IMR-90 (cell line): ENCODE results near the gene ZDHHC19. TPM values are rescaled to one million over a fixed set of nuclear protein-coding genes. Genes with fewer than 3 reads are reported as not detected.

ENCODE experiments used
- ATAC-seq: fragments of 200-7000 bp; cut with Tn5 transposase; 2 replicates; pipeline ENCODE4 v1.9.1; 2020; ENCODE audit warnings: low read depth, mild to moderate bottlenecking, moderate library complexity
- BruUV-seq: library from RNA; stranded (reverse); fragments of 400-500 nt; replicated peaks from 2 replicates; lab custom pipeline; 2021; lab: Mats Ljungman, UMichigan
- CTCF ChIA-PET: fragments of 300-600 bp; formaldehyde crosslinking; extraction: SDS; loops from one replicate; lab custom pipeline; 2021; ENCODE audit warnings: antibody characterized with exemption; lab: Yijun Ruan, JAX
- POLR2A ChIA-PET: fragments of 300-600 bp; sonication (Branson Sonifier 250); formaldehyde crosslinking; loops from one replicate; lab custom pipeline; 2022; ENCODE audit warnings: antibody characterized with exemption; ENCODE audit not compliant: unreplicated experiment; lab: Charles Lee
- DNase-seq: peaks from one replicate; pipeline ENCODE4 v3.0.0; 2013
- H2AFZ ChIP-seq: replicated peaks from 2 replicates; pipeline ENCODE3; 2013; ENCODE audit warnings: low read length, mild to moderate bottlenecking; ENCODE audit not compliant: poor library complexity
- H2AK5ac ChIP-seq: 2 replicates; pipeline ENCODE4 v1.6.1; 2013; ENCODE audit warnings: low read depth, low read length, inconsistent platforms
- H2AK9ac ChIP-seq: replicated peaks from 2 replicates; pipeline ENCODE3; 2013; ENCODE audit warnings: mild to moderate bottlenecking, low read depth, low read length, moderate library complexity; ENCODE audit not compliant: poor library complexity
- H2BK120ac ChIP-seq: 2 replicates; pipeline ENCODE4 v1.6.1; 2013; ENCODE audit warnings: low read depth, low read length, inconsistent platforms
- H2BK15ac ChIP-seq: 3 replicates; pipeline ENCODE4 v1.6.1; 2013; ENCODE audit warnings: low read depth, low read length, inconsistent platforms
- H2BK20ac ChIP-seq: 2 replicates; pipeline ENCODE4 v1.6.1; 2013; ENCODE audit warnings: low read depth, mild to moderate bottlenecking, inconsistent platforms, low read length, moderate library complexity
- H2BK5ac ChIP-seq: 2 replicates; pipeline ENCODE4 v1.6.1; 2013; ENCODE audit warnings: mild to moderate bottlenecking, low read depth, low read length, inconsistent platforms; ENCODE audit not compliant: poor library complexity, severe bottlenecking
- H3K14ac ChIP-seq: replicated peaks from 2 replicates; pipeline ENCODE4 v1.6.1; 2013; ENCODE audit warnings: low read depth, low read length, inconsistent platforms
- H3K18ac ChIP-seq: 2 replicates; pipeline ENCODE4 v1.6.1; 2013; ENCODE audit warnings: low read depth, low read length, control low read depth
- H3K23ac ChIP-seq: 2 replicates; pipeline ENCODE4 v1.6.1; 2013; ENCODE audit warnings: low read depth, low read length, inconsistent platforms
- H3K27ac ChIP-seq: 2 replicates; pipeline ENCODE4 v1.5.1; 2013; ENCODE audit warnings: mild to moderate bottlenecking, control low read depth, low read length; ENCODE audit not compliant: insufficient read depth
- H3K27me3 ChIP-seq: 2 replicates; pipeline ENCODE4 v1.6.1; 2013; ENCODE audit warnings: low read length; ENCODE audit not compliant: control insufficient read depth, insufficient read depth
- H3K36me3 ChIP-seq: 2 replicates; pipeline ENCODE4 v1.6.1; 2013; ENCODE audit warnings: low read length, mixed read lengths; ENCODE audit not compliant: control insufficient read depth, insufficient read depth
- H3K4ac ChIP-seq: 2 replicates; pipeline ENCODE4 v1.6.1; 2013; ENCODE audit warnings: low read depth, low read length, inconsistent platforms
- H3K4me1 ChIP-seq: 2 replicates; pipeline ENCODE4 v1.6.1; 2013; ENCODE audit warnings: low read length, mixed read lengths; ENCODE audit not compliant: control insufficient read depth, insufficient read depth
- H3K4me2 ChIP-seq: 2 replicates; pipeline ENCODE4 v1.6.1; 2013; ENCODE audit warnings: low read depth, mild to moderate bottlenecking, control low read depth, low read length, moderate library complexity
- H3K4me3 ChIP-seq: 2 replicates; pipeline ENCODE4 v1.5.1; 2013; ENCODE audit warnings: low read depth, mild to moderate bottlenecking, control low read depth, low read length, moderate library complexity; ENCODE audit not compliant: insufficient read depth
- H3K56ac ChIP-seq: 2 replicates; pipeline ENCODE4 v1.6.1; 2013; ENCODE audit warnings: low read length, inconsistent platforms; ENCODE audit not compliant: insufficient read depth; ENCODE audit errors: extremely low read depth
- H3K79me1 ChIP-seq, 2 experiments: 2 replicates each; pipeline ENCODE4 v1.6.1; 2013; ENCODE audit warnings: low read length in 2 of 2, inconsistent platforms in 1 of 2, low read depth in 1 of 2
- H3K9ac ChIP-seq: 2 replicates; pipeline ENCODE4 v1.6.1; 2013; ENCODE audit warnings: low read depth, low read length, control low read depth
- H3K9me1 ChIP-seq: 2 replicates; pipeline ENCODE4 v1.6.1; 2013; ENCODE audit warnings: low read length, inconsistent platforms; ENCODE audit not compliant: insufficient read depth
- H3K9me3 ChIP-seq: 2 replicates; pipeline ENCODE4 v1.6.1; 2013; ENCODE audit warnings: low read length; ENCODE audit not compliant: control insufficient read depth, insufficient read depth
- H4K20me1 ChIP-seq: 2 replicates; pipeline ENCODE4 v1.6.1; 2013; ENCODE audit warnings: low read length, inconsistent platforms; ENCODE audit not compliant: insufficient read depth
- H4K5ac ChIP-seq: 2 replicates; pipeline ENCODE4 v1.6.1; 2013; ENCODE audit warnings: mild to moderate bottlenecking, low read depth, low read length, control low read depth
- H4K8ac ChIP-seq, 2 experiments: 2 replicates each; pipeline ENCODE4 v1.6.1; 2013; ENCODE audit warnings: low read depth in 2 of 2, low read length in 2 of 2, control low read depth in 1 of 2, inconsistent platforms in 1 of 2
- H4K91ac ChIP-seq: 2 replicates; pipeline ENCODE4 v1.6.1; 2013; ENCODE audit warnings: low read depth, low read length, inconsistent platforms; ENCODE audit not compliant: insufficient read depth
- BHLHE40 ChIP-seq: fragments of 150-350 bp; IDR thresholded peaks from 2 replicates; pipeline ENCODE4 v1.6.1; 2016; ENCODE audit warnings: mild to moderate bottlenecking, low read depth, low read length
- CHD1 ChIP-seq: IDR thresholded peaks from 2 replicates; pipeline ENCODE4 v1.6.1; 2012; ENCODE audit warnings: low read depth, low read length, improper control_type of control experiment
- ELK1 ChIP-seq: fragments of 150-350 bp; IDR thresholded peaks from 2 replicates; pipeline ENCODE4 v1.6.1; 2016; ENCODE audit warnings: low read depth, mild to moderate bottlenecking, low read length, moderate library complexity, borderline replicate concordance
- FOS ChIP-seq: fragments of 150-350 bp; IDR thresholded peaks from 2 replicates; pipeline ENCODE4 v1.6.1; 2016; ENCODE audit warnings: low read depth, low read length
- MAFK ChIP-seq: IDR thresholded peaks from 2 replicates; pipeline ENCODE4 v1.6.1; 2012; ENCODE audit warnings: low read depth, low read length, improper control_type of control experiment
- MAZ ChIP-seq: IDR thresholded peaks from 2 replicates; pipeline ENCODE4 v1.6.1; 2012; ENCODE audit warnings: low read depth, mild to moderate bottlenecking, low read length, improper control_type of control experiment, moderate library complexity, borderline replicate concordance
- MXI1 ChIP-seq: IDR thresholded peaks from 2 replicates; pipeline ENCODE4 v1.6.1; 2012; ENCODE audit warnings: low read depth, mild to moderate bottlenecking, low read length, moderate library complexity, borderline replicate concordance
- POLR2A ChIP-seq: IDR thresholded peaks from 2 replicates; pipeline ENCODE4 v1.6.1; 2012; ENCODE audit warnings: mild to moderate bottlenecking, low read depth, low read length
- RAD21 ChIP-seq: IDR thresholded peaks from 2 replicates; pipeline ENCODE4 v1.6.1; 2012; ENCODE audit warnings: low read length, improper control_type of control experiment
- RCOR1 ChIP-seq: IDR thresholded peaks from 2 replicates; pipeline ENCODE4 v1.6.1; 2012; ENCODE audit warnings: mild to moderate bottlenecking, low read length, improper control_type of control experiment; ENCODE audit not compliant: insufficient replicate concordance
- WGBS, 2 experiments: methylation state at CpG; one replicate each; pipeline versions ENCODE4 v1.1.5 to v1.1.7; 2013; ENCODE audit warnings: missing lambda C conversion rate in 2 of 2; ENCODE audit not compliant: insufficient read length in 1 of 2; ENCODE audit errors: extremely low coverage in 2 of 2; 5-methylcytosine and 5-hydroxymethylcytosine counted together
- dilution Hi-C: fragments of 300-500 bp; cut with HindIII; formaldehyde crosslinking; loops from one replicate; pipeline ENCODE4 v1.14.3; 2018; ENCODE audit warnings: low sequenced_read_pairs; ENCODE audit not compliant: unreplicated experiment
- in situ Hi-C: fragments of 300-500 bp; cut with MboI; formaldehyde crosslinking; loops from 3 replicates; pipeline ENCODE4 v1.14.3; 2019; ENCODE audit warnings: low sequenced_read_pairs, inconsistent platforms, mixed read lengths
- intact Hi-C: fragments of 100-400 bp; cut with micrococcal nuclease; formaldehyde crosslinking; loops from 2 replicates; pipeline ENCODE4 v1.10.0; 2022
- polyA plus RNA-seq, 3 experiments: library from polyadenylated mRNA; depleted of rRNA; stranded (reverse); fragments of >200 nt; gene quantifications; 2 replicates each; pipeline ENCODE4 v1.2.3, GENCODE V29; 2012; ENCODE audit warnings: low replicate concordance in 1 of 3
- total RNA-seq: library from RNA; depleted of rRNA; stranded (reverse); fragments of >200 nt; gene quantifications from 2 replicates; pipeline ENCODE4 v1.2.3, GENCODE V29; 2012

The ZDHHC19 gene
- total and polyA plus RNA-seq, 2 of the 4 experiments (the other 2 are of a cell fraction), result 0.09 TPM; not detected in 1

- no peak; the same call in 1 of the 2 replicates for ATAC-seq
- no peak overlapping the region for H3K56ac ChIP-seq
- H3K79me1 ChIP-seq, result no peaks in the 10 kb centered on the region
- ChIA-PET POLR2A (no interaction called here), CTCF (interaction anchor here (0.8 kb wide), 1 partner anchor 12 kb away, joined by 3 read pairs; no protein-coding TSS in a partner anchor)
- no peak overlapping the region for H4K5ac ChIP-seq
- no peaks in the 10 kb centered on the region for H3K4me1 ChIP-seq
- no peak overlapping the region for H3K9ac ChIP-seq
- no peaks in the 10 kb centered on the region for H3K36me3 ChIP-seq
- no peak overlapping the region for H2BK5ac ChIP-seq
- no peak overlapping the region for H3K4ac ChIP-seq
- H3K9me1 ChIP-seq, result no peaks in the 10 kb centered on the region
- DNase-seq, result no peak
- 76% methylated on average over 5 of the region's 14 CpGs; no CpG with 5 or more reads in 1 of the 2 experiments for WGBS, 2 experiments
- BruUV-seq, result no TSS peak
- no peak overlapping the region for H2AK5ac ChIP-seq
- H2BK120ac ChIP-seq, result no peak overlapping the region
- H3K4me3 ChIP-seq, result no peak overlapping the region
- H3K27me3 ChIP-seq, result no peaks in the 10 kb centered on the region
- no peak overlapping the region for H4K8ac ChIP-seq
- in situ Hi-C loops (no loop called here), intact Hi-C loops (no loop called here), dilution Hi-C loops (no loop called here)
- H3K9me3 ChIP-seq, result no peaks in the 10 kb centered on the region
- H3K23ac ChIP-seq, result no peak overlapping the region
- no peak overlapping the region for H3K4me2 ChIP-seq
- no peak overlapping the region for H2BK20ac ChIP-seq
- H3K27ac ChIP-seq, result no peak overlapping the region
- H4K91ac ChIP-seq, result no peak overlapping the region
- no peak overlapping the region for H3K14ac ChIP-seq
- H4K20me1 ChIP-seq, result no peaks in the 10 kb centered on the region
- H2AK9ac ChIP-seq, result no peak overlapping the region
- no peak overlapping the region for H2BK15ac ChIP-seq
- no peak overlapping the region for H3K18ac ChIP-seq
- TF ChIP-seq ELK1, result no peak
- TF ChIP-seq CHD1, result no peak
- no peak for TF ChIP-seq RAD21
- no peak for TF ChIP-seq MAFK
- no peak for TF ChIP-seq BHLHE40
- TF ChIP-seq POLR2A, result no peak
- no peak for TF ChIP-seq RCOR1
- TF ChIP-seq MXI1, result no peak
- no peak for TF ChIP-seq FOS
- TF ChIP-seq MAZ, result no peak
- H2AFZ ChIP-seq, result no peak overlapping the region
Measured at GRCh38 chr3:196227121-196227561, 15.9 kb upstream of the ZDHHC19 start.
